ENCODE measurements around the gene TMEM45B.
"Not testable (repeated sequence)": the region's sequence is repeated elsewhere in the genome, so short reads cannot be mapped to it uniquely, and the experiment has no call there.

Gene TMEM45B

DNA sequence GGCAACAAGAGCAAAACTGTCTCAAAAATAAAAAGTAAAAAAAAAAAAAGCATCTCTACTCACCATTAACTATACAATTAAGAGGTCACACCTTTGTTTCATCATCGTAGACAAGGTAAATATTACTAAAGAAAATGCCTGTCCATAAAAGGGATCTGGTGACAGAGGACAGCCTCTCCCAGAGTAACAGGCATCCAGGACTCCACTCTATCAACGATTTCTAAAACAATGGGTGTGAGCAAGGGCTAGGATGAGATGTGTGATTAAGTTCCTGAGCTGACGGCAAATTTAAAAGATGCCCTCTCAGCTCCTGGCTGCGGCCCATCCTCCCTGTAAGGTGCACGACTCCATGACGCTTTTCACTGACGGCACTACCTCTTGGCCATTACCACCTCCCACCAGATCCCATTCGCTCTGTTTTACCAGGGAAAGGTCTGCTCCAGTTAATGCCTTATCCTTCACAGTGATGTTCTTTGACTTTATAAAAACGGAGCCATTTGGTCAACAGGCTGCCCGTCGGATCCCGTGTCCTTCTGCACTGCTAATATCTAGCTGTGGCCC lies 2.3 kb upstream of the TMEM45B start:
- DNase-seq, result no peak

- DNase-seq, result no peak
Observed at GRCh38 chr11:129814244-129815014, 1.2 kb upstream of the TMEM45B start.

GRCh38 chr11:129817534-129818051 lies 1.9 kb downstream of the TMEM45B start:
- DNase-seq, result no peak

GRCh38 chr11:129818236-129818635 lies 2.6 kb downstream of the TMEM45B start:
- not testable (repeated sequence) for DNase-seq

- no peak for DNase-seq
Observed at GRCh38 chr11:129819237-129819636, 3.6 kb downstream of the TMEM45B start.

- not testable (repeated sequence) for DNase-seq
Observed at GRCh38 chr11:129820228-129820627, 4.6 kb downstream of the TMEM45B start.

- not testable (repeated sequence) for DNase-seq
Observed at GRCh38 chr11:129823281-129823680, 7.6 kb downstream of the TMEM45B start.

DNA sequence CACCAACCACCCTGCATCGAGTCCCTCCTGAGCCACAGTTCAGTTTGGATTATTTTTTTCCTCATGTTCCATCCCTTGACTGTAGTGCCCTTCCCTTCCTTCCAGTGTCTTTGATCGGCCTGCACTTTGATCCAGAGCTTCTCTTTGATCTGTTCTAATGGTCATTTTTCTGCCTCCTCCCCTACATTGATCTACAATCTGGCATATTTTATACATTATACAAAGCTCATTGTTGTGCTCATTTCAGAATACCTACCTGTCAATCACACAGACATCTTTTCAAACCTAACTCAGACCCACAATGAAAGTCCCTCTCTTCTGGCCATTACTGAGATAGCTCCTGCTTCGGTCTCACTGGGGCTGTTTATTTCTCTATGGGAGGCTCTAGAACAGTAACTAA lies 8.2 kb downstream of the TMEM45B start:
- not testable (repeated sequence) for DNase-seq

DNA sequence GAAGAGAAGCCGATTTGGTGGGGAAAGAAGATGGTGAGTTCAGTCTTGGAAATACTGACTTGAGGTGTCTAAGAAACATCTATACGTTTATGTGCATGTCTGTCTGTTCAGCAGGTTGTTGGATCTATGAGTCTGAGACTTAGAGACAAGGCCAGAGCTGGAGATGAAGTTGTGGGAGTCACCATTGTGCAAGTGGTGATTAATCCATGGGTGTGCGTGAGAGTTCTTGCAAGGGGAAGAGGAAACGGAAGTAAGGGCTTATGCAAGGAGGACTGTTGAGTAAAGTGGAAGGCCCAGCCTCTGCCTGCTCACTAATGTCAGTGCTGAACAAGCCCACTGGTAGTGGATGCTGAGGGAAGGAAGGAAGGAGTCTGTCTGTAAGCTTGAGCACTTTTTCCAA lies 9.7 kb downstream of the TMEM45B start:
- peak; percentile 91 for DNase-seq

DNA sequence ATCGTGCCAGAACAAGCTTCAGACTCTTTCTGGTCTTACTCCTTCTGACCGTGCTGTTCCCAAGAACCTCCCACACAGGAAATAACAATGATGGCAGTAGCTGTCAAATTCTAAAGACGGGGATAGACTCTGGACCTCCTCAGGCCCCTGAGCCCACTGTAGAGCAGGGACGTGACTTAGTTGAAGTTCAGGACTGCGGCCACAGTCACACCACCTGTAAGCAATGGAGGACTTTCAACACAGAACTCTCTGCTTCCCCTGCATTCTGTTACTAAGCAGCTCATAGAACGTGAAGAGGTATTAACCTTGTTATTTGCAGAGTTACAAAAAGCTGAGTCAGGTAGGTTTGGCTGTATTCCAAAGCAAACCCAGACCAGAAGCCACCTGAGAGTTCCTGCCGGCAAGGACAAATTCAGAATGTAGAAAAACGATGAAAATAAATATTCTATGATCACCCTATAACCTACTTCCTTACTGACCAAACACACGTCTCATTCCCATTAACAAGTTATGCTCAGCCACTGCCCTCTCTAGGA lies 12.7 kb downstream of the TMEM45B start:
- DNase-seq, result no peak

DNA sequence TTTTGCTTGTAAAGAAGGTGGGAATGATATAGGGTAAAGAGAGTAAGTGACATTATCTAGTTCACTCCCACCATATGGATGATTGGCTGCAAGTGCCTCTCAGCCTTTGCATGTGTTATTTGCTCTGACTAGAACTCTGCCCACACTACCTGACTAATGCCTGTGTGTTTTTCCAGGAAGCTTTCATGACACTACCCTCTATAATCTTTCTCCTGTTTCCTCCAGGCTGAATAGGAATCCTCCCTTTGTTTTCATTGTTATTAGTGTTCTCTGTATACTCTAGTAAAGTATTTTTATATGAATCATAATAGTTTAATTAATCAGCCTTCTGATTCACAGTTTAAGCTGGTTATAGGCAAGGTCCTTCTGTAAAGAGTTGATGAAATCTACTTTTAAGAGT lies 13.8 kb downstream of the TMEM45B start:
- DNase-seq, result not testable (repeated sequence)

- peak; percentile 32 for DNase-seq
Observed at GRCh38 chr11:129831227-129831626, 15.6 kb downstream of the TMEM45B start.

GRCh38 chr11:129833260-129833659 lies 17.6 kb downstream of the TMEM45B start:
- not testable (repeated sequence) for DNase-seq

DNA sequence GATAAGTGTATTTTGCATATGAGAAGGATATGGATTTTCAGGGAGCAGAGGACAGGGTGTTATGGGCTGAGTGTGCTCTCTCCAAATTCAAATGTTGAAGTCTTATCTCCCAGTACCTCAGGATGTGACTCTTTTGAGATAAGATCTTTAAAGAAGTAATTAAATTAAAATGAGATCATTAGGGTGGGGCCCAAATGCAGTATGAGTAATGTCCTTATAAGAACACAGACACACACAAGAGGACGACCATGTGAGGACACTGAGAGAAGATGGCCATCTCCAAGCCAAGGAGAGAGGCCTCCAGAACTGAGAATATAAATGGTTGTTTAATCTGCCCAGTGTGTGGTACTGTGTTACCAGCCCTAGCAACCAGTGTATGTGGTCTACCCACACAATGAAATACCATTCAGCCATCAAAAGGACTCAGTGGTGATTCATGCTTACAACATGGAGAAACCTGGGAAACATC lies 20.8 kb downstream of the TMEM45B start:
- peak; percentile 34 for DNase-seq

- DNase-seq, result no peak
Observed at GRCh38 chr11:129836979-129837378, 21.3 kb downstream of the TMEM45B start.

- DNase-seq, result no peak
Observed at GRCh38 chr11:129840236-129840635, 24.6 kb downstream of the TMEM45B start.

GRCh38 chr11:129842138-129842537 lies 26.5 kb downstream of the TMEM45B start:
- no peak for DNase-seq

DNA sequence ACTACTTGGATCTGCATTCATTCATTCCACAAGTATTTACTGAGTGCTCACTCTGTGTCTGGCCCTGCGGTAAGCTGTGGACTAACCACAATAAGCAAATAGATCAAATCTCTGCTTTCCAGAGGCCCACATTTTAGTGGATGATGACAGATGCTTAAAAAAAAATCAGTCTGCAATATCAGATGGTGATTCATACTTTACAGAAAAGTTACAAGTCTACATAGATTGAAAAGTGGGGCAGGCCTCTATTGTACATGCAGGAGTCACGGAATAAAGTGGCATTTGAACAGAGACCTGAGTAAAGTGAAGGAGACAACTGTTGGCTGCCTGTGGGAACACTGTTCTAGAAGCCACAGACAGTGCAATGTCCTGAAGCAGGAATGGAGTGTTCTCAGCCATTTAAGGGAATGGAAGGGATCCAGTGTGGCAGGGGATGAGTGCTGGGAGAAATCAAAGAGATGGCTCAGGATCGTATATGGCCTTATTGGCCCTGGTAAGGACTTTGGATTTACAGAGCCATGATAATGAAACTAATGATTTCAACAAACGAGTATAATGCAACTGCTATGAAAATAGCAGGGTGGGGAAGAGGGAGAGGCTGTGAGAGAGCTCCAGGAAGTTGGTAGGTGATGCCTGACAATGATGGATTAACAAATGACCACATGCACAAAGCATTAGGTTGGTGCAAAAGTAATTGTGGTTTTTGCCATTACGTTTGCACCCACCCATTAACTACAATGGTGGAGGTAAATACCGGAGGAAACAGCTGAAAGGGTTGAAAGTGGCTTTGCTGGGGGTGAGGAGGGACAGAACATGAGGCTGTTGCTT lies 31.1 kb downstream of the TMEM45B start:
- peak; percentile 95 for DNase-seq

- not testable (repeated sequence) for DNase-seq
Observed at GRCh38 chr11:129847361-129847760, 31.7 kb downstream of the TMEM45B start.

DNA sequence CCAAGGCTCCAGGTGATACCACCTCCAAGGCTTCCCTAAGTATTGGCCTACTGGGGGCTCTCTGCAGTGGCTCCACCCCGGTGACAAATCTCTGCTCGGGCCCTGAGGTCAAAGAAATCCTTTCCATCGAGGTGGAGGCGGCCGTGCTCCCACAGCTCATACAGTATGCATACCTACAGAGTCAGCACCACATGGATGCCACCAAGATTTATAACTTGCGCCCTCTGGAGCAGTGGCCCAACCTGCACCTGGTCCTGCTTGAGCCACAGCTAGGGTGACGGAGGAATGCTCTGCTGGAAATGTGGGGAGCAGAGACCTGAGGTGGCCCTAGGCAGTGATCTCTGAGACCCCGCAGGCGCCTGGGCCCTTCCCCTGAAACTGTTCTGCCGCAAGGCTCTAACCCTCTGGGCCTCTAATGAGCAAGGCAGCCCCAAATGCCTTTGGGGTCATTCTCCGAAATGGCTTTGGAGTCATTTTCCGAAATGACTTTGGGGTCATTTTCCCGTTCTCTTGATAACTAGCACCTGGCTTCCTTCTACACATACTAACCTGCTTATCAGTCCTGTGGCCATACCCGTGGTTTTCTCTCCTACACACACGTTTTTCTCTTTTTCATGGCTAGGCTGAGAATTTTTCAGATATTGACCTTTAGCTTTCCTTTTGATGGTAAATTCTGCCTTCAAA lies 33.9 kb downstream of the TMEM45B start:
- DNase-seq, result no peak

DNA sequence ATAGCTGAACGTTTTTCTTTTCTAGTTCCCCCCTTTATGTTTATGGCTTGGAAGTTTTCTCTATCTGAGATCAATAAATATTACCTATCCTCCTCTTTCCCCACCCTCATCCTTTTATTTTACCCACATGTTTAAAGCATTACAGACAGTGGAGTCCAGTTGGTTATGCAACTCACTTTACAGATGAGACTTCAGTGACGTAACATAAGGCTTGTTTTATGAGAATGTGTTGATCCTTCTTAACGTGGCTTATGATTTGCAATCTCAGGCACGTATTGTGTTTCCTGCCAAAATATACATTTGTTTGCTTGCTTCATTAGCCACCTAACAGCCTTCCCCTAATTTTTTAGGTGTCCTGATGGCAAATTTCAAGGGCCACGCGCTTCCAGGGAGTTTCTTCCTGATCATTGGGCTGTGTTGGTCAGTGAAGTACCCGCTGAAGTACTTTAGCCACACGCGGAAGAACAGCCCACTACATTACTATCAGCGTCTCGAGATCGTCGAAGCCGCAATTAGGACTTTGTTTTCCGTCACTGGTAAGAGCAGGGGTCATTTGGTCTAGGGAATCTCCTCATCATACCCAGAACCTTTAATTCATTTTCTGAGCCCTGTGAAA lies 36.6 kb downstream of the TMEM45B start:
- peak; percentile 20 for DNase-seq
